Measurements from ENCODE around the gene SEMA3D. TPM values are rescaled to one million over a fixed set of nuclear protein-coding genes. Genes with fewer than 3 reads are reported as not detected.

The SEMA3D gene
- polyA plus RNA-seq, 3 donors = 44.8 to 46.1 (median 45.9) TPM

DNA sequence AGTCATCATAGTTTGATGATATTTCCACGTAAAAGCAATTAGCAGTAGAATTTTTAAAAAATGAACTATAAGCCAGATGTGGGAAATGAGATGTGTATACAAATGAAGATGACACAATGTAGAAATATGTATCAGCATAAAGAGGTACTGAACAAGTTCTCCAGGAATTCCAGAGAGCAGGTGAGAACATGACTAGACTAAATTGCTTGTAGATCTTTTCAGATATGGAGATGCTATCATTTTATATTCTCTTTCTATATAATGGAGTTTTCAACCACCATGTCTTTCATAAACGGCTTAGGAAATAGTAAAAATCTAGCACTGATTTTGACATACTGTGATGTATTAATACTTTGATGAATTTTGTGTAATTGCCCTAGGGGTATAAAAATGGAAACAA lies 130.9 kb downstream of the SEMA3D start:
- DNase-seq (ENCODE audit: extremely low read depth in 1 of 11, low read depth in 9 of 11, low spot score in 4 of 11) = no peak

DNA sequence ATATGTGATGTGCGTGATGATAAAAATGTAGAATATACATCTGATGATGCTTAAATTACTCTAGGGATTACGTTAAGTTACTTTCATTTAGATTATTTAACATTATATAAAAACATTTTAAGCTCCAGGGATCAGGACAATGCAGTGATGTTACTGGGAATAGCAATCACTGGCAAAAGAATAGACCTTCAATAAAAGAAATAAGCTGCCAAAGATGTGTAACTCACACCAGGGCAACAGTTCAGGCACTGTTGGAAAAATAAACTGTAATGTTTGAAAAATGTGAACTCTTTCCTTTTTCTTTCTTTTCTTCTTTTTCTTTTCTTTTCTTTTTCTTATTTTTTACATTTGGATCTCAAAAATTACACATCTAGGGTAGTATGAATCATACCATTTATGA lies 131.7 kb downstream of the SEMA3D start:
- DNase-seq (ENCODE audit: extremely low read depth in 1 of 11, low read depth in 9 of 11, low spot score in 4 of 11) = no peak

DNA sequence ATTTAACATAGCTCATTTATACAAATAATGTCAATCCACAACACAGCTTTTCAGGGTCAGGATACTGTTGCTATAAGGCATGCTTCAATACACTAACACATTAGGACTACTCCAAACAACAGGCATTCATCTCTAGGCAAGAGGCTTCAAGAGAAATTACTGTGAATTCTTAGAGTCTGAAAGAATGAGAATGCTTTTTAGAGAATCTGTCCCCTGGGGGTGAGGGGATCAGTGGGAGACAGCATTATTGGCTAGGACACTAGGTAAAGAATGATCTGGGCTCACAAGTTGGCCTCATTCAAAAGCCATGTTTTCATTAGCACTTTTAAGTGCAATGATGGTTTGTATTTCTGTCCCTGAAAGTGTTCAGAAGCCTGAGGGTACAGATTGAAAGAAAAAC lies 132.6 kb downstream of the SEMA3D start:
- no peak for DNase-seq (ENCODE audit: extremely low read depth in 1 of 11, low read depth in 9 of 11, low spot score in 4 of 11)

DNA sequence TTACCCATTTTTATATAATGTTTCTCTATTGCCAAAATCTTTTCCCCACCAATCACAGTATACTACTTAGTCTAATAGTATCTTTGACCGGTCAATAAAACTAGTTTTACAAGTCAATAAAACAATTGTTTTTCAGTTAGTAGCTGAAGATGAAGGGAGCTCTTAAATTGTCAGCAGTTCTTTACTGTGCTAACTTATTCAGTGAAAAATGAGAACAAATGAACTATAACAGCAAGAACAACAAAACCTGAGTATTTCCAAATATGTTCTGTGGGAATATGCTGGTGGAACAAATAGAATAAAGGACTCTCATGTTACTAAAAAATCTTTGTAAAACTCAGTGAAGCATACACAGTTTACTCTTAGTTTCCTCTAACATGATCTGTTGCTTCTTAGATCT lies 134.0 kb downstream of the SEMA3D start:
- no peak for DNase-seq (ENCODE audit: extremely low read depth in 1 of 11, low read depth in 9 of 11, low spot score in 4 of 11)

DNA sequence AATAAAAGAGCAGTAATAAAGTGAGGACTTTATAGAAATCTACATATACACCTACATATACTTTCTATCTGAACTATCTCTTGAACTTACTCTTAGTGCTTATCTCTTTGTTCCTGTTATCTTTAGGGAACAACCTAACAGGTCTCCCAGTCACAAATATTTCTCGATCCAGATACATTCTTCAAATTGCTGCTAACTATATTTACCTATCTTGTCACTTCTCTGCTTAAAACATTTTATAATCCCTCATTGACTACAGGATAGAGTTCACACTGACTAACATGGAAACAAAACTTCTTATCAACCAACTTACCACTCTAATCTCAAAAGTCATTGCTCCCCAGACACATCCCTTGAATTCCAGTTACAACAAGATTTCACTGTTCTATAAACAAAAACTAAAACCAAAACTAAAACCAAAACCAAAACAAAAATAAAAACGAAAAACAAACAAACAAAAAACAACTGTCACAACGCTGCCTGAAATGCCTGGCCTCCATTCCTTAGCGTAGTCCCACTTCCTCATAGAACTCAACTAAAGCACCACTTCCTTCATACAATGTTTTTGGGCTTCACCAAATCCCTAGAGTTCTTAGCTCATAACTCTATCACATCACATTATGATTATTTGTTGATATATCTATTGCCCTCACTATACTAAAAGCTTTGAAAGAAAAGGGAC lies 134.7 kb downstream of the SEMA3D start:
- DNase-seq (ENCODE audit: extremely low read depth in 1 of 11, low read depth in 9 of 11, low spot score in 4 of 11) = no peak

DNA sequence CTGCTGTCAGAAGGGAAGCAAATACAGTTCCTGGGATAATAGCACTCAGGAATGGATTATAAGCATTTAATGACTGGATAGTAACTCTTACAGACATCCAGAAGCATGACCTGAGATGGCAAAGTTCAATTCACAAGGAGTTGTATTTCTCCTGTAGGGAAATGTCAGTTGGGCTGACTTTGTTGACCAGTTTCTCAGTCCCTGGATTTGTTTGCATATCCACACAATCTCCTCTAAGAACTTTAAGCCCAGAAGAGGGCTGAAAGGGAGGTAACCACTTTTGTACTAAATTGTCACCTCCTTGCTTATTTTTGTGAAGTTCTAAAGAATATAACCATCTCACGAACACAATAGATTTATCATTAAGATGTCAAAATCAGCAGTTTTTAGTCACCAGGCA lies 140.3 kb downstream of the SEMA3D start:
- no peak for DNase-seq (ENCODE audit: extremely low read depth in 1 of 11, low read depth in 9 of 11, low spot score in 4 of 11)

DNA sequence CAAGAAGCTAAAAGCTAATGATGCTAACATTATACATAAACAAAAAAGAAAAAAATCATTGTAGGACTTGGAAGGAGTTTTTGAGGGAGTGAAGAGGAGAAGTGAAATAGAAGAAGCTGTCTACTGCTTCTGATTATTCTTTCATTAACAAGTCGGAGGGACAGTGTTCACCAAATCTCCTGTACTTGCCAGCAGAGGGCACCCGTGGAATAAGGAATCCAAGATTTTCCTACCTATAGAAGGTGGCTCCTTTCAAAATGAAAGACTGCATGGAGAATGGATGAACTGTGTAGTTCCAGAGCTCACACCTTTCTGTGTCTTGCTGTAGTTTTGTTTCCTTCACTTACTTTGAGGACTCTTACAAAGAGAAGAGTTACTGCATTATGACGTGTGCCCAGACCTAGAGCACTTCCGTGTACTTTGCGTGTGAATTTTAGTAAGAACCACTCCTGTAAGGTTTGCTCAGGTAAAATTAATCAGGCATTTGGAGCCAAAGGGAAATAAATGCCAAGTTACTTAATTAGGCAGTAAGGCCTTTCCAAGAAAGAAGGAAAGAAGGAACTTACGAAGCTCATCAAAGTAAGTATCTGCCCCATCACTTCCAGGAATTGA lies 145.1 kb downstream of the SEMA3D start:
- peak in 10 of 11 donors; percentile 45 to 71 (median 57) for DNase-seq (ENCODE audit: extremely low read depth in 1 of 11, low read depth in 9 of 11, low spot score in 4 of 11)

DNA sequence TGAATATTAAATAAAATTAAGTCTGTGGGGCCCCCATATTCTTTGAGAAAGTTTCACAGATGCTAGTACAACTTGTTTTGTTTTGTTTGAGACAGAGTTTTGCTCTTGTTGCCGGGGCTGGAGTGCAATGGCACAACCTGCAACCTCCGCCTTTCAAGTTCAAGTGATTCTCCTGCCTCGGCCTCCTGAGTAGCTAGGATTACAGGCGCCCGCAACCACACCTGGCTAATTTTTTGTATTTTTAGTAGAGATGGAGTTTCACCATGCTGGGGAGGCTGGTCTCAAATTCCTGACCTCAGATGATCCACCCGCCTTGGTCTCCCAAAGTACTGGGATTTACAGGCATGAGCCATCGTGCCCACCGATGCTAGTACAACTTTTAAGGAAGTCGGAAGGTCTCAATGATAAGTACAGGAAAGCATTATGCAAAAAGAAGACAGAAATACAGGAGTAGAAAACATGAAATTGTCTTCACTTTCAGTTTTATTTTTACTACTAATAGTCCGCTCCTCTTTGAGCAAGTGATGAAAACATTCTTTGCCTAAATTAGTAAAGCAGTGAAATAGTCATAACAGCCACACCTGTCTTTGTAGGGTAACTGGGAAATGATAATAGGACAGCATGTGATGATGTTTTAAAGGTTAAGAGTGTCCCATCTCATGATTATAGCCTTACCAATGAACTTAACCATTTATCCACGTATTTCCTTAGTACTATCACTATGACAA lies 147.5 kb downstream of the SEMA3D start:
- no peak for DNase-seq (ENCODE audit: extremely low read depth in 1 of 11, low read depth in 9 of 11, low spot score in 4 of 11)

DNA sequence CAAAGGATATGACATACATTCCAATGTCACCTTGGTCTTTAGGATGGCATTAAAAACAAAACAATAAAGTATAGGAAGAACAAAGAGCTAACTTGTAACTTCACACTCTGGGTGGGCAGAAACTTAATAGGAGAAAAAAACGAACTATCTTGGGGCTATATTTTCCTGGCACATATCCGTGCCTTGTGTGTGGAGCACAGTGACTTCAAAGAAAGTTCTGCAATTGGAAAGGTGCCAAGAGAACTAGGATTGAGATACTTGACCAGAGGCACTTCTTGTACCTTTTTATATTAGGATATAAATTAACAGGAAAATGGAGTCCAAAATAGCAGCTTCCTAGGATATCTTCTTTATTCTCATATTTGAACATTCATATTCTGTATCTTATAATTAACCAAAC lies 148.4 kb downstream of the SEMA3D start:
- DNase-seq (ENCODE audit: extremely low read depth in 1 of 11, low read depth in 9 of 11, low spot score in 4 of 11) = no peak

DNA sequence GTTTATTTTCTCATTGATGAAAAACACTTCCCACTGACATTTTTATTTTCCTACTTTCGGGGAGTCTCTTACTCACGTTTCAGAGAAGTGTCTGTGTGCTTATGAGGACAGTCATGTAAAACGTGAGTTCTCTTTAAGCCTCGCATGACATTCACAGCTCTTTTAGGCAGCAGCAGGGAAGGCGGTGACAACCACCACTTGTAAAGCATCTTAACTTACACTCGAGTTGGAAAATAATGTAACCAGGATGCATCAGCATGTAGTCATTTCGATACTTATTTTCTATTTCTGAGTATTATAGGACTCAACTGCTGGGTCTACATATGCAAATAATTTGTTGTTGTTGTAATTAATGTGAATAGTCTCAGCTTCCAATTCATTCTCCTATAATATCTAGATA lies 153.6 kb downstream of the SEMA3D start:
- DNase-seq (ENCODE audit: extremely low read depth in 1 of 11, low read depth in 9 of 11, low spot score in 4 of 11) = no peak

DNA sequence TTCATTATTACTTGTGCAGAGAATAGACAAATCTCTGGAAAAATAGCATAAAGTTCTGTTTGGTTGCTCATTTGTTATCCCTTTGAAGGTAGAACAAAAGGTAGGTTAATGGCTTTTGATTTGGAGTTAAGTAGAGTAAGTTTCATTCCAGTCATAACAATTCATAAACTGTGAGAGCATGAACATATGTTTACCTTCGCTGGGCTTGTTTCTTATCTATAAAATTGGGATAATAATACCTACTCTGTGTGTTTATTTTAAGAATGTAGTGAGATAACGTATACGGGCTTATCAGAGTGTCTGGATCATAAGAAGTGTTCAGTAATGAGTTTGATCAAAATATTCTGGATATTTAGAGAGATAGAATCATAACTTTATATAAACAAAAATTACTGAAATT lies 155.4 kb downstream of the SEMA3D start:
- DNase-seq (ENCODE audit: extremely low read depth in 1 of 11, low read depth in 9 of 11, low spot score in 4 of 11) = no peak

DNA sequence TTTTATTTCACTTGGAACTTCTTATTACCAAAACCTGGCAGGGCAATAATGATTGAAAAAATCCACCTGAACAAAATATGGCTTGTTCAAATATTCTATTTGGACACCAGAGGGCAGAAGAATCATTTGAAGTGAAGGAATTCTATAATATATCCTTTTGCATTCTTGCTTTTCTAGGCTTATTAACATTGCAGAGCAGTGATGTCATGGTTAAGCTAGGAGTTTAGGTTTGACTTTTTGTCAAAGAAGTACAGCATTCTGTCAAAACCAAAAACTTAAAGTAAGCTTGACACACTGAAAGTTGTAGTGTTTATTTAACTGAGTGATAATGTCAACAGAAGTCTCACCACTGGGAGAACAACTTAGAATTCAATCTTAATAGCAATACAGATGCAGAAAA lies 156.0 kb downstream of the SEMA3D start:
- peak in 8 of 11 donors; percentile 19 to 53 (median 30) for DNase-seq (ENCODE audit: extremely low read depth in 1 of 11, low read depth in 9 of 11, low spot score in 4 of 11)

DNA sequence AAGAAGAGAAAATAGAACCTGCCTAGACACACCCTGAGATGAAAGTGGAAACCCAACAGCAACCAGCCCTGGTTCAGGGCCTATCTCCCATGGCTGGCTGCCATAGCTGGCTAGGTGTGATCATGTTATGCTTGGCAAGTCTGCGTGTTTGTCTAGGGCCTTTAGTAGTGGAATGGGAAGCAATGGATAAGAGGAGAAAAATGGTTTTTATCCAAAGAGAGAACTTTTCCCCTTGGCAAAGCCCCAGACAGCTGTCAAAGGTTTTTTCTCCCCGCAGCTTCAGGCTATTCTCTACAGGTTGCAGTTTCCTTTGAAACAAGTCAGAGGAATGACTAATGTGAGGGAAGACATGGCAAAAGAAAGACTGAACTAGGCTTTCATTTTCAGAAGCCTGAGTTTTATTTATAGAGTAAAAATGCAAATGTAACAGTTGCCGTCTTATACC lies 161.5 kb downstream of the SEMA3D start:
- no peak for DNase-seq (ENCODE audit: extremely low read depth in 1 of 11, low read depth in 9 of 11, low spot score in 4 of 11)

DNA sequence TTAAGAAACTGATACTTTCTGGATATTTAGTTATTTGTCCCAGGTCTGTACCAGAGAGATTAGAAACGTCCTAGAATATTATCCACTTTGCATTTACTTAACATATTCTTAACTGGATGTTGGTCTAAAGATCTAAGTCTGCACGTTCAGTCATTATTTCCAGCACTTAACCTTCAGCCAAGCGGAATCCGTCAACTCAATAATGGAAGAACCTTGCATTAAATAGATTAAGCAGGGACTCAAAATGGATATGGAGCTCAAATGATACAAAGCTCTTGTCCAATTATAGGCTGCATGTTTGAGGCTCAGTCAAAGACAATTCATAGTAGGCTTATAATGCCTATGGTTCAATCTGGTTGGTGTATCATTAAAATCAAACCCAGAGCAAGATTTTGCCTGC lies 162.9 kb downstream of the SEMA3D start:
- DNase-seq (ENCODE audit: extremely low read depth in 1 of 11, low read depth in 9 of 11, low spot score in 4 of 11) = no peak

DNA sequence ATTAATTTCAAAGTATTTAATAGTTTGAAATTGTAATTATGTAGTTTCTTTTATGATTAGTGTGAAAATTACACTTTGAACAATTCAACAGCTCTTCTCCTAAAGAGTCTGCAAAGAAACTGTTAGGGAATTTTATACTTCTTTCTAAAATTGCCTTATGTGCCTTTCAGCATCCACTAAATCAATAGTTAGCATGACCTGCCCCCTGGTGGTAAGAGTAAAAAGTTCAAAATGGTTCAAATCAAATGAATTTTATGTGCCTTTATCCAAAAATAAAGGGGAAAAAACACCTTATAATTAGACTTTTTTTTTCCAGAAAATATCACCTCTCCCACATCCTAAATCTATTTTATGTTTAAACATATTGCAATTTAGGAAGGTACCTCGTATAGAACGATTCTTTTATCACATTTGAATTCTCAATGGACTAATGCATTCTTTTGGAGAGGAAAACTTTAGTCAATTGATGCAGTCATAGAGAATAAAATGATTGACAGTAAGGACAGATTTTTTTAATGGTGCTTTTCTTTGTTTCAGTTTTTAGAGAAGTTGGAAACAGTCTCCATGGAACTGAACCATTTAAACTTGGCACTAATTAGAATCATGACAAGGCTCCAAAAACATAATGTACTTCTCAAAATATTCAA lies 163.7 kb downstream of the SEMA3D start:
- peak in 5 of 11 donors; percentile 19 to 57 (median 37) for DNase-seq (ENCODE audit: extremely low read depth in 1 of 11, low read depth in 9 of 11, low spot score in 4 of 11)

DNA sequence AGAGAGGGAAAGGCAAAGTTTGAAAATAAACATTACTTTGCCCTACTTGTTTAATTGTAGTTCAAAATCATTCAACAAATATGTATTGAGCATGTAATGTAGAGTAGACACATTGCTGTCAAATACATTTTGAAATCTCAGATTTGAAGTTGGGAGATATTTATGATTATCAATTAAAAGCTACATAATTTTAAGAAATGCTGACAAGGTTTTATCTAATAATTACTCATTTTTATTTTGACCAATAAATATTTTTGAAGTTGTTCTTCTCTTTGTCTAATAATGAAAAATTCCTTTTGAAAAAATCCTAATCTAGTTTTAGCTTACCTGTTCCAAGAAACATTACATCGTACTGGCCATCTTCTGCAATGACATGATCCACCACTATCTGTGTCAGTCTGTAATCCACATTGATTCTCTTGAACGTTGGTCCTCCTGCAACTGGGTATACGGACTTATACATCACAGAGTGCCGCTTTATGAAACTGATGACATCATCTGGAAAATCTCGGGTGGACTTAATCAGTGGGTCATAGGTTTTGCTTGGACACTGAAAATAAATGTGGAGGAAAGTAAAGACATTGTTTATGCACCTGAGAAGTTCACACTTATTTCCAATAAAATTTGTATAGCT lies 164.7 kb downstream of the SEMA3D start:
- DNase-seq (ENCODE audit: extremely low read depth in 1 of 11, low read depth in 9 of 11, low spot score in 4 of 11) = no peak

DNA sequence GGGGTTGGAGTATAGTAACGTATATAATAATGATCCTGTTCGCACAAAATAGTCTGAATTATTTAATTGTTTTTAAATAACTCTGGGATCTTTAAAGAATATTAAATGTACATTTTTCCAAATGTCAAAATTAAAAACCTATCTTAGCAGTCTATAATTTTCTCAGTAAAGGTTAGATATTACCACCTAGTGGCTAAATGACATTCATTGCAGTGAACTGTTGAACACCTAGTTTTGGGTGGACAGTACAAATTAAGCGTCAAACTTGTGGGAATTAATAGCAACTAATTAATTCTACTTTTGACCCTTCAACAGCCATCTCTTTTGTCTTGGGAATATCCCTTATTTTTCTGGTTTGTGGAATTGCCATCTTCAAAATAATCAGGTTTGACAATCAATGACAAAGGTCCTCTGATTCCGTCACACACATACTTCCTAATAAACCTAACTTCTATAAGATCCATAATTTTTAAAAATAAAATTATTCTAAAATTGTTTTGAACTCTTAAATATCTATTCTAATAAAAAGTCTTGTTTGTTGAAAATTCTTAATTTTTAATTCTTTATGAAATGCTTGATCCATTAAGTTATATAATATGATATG lies 165.7 kb downstream of the SEMA3D start:
- no peak for DNase-seq (ENCODE audit: extremely low read depth in 1 of 11, low read depth in 9 of 11, low spot score in 4 of 11)

DNA sequence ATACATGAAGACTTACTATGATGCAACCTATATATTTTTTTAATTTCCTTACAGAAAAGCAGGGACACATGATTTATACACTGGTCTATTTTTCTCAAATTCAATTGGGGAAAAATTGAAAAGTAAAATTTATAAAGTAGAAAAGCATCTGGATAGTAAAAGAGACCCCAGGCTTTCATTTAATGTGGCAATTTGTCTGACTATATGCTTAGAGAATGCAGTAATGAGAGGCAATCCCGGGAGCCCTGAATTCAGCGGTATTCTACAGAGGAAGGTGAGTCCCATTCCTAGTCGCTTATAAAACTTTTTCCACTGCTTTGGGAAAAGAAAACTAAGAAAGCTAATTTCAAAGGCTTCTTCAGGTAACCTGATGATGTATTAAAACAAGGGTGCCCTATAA lies 167.1 kb downstream of the SEMA3D start:
- no peak for DNase-seq (ENCODE audit: extremely low read depth in 1 of 11, low read depth in 9 of 11, low spot score in 4 of 11)

DNA sequence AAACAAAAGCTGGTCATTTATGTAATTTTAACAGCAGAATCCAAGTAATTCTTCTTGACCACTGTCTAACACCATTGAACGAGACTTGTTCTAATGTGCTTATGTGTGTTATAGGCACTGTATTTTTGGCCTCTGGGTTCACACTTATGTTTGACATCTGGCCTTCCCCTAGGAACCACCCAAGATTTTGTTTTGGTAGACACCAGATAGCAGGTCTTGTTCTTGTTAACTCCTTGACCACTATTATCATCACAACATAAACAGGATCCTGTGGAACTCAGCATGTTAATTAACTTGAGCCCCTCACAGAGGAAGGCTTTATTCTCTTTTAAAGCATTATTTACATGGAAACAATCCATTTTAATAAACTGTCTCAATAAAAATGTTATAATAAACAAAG lies 167.7 kb downstream of the SEMA3D start:
- no peak for DNase-seq (ENCODE audit: extremely low read depth in 1 of 11, low read depth in 9 of 11, low spot score in 4 of 11)
